HG02798 (cell line): ENCODE results near the gene TSFM.
A peak's percentile ranks its signal among the peaks of the same experiment; 100 is the strongest.

Experiments used
- ATAC-seq: cut with Tn5 transposase; IDR thresholded peaks from one replicate; pipeline ENCODE4 v1.9.1; 2021; ENCODE audit warnings: mild to moderate bottlenecking; ENCODE audit not compliant: unreplicated experiment, poor library complexity

Gene TSFM

DNA sequence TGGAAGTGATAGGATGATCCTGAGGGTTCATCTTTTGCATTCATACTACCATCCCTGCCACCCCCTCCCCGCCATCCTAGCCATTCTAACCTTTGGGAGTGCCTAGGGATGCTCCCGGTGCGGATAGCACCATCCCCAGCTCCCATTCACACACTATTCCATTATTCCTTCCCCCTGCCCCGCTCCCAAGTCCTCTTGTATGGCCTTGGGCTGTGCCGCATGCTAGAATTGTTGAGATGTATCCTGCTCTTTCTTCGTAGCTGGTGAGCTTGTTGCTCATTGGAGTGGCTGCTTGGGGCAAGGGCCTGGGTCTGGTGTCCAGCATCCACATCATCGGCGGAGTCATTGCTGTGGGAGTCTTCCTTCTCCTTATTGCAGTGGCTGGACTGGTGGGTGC lies 37.1 kb upstream of the TSFM start:
- ATAC-seq = no peak

DNA sequence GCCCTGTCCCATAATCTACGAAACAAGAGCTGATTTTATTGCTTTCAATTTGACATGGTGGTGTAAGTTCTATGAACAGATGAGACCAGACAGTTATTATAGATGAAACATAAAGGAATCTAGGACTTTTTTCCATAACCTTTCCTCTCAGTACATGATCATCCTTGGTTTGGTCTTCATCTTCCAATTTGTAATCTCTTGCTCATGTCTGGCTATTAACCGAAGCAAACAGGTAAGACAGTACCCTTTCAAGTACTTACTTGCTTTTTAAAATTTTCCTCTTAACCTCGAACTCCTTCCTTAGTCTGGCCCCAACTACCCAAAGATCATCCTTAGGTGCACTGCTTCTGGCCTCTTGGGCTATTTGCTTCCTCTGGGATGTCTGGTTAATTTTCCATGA lies 36.6 kb upstream of the TSFM start:
- ATAC-seq = no peak

DNA sequence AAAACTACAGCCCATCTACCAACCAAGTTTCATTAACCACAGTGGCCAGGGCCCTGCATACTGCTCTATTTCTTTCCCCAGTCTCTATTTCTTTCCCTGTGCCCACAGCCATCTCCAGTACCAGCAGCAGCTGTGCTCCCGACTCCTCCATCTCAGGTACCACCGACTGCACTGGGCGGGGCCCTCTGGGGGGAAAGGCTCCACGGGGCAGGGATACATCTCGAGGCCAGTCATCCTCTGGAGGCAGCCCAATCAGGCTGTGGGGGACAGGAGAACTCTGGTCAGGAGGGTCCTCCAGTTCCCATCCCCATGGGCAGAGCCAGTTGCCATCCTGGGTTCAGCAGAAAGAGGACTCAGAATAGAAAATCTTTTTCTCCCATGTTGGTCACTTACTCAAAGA lies 33.5 kb upstream of the TSFM start:
- no peak for ATAC-seq

DNA sequence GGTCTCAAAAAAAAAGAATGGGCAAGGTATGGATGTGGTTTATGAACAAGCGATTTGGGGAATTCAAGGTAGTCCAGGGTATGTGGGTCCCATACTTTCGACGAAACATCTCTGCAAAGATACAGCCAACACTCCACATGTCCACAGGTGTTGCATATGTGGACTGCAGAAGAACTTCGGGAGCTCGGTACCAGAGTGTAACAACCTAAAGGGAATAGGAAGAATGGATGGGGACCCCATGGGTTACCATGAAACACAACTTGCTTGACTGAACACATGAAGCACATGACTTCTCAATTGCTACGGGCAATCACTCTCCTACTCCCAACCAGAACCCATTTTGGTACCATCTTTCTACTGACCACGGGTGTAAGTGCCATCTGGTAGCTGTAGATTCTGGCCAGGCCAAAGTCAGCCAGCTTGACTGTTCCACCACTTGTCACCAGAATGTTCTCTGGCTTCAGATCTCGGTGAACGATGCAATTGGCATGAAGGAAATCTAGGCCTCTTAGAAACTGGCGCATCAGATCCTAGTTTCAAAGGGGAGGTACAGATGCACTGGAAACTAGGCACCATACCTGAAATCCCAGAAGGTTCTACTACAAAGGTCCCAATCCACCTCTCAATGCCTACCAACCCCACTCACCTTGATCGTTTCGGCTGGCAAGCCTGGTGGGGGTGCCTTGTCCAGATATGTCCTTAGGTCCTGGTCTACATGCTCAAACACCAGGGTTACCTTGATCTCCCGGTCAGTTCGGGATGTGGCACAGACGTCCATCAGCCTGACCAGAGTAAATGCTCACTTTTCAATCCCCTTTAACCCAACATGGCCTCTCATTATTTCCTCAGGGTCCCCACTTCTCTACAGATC lies 31.8 kb upstream of the TSFM start:
- ATAC-seq = no peak

DNA sequence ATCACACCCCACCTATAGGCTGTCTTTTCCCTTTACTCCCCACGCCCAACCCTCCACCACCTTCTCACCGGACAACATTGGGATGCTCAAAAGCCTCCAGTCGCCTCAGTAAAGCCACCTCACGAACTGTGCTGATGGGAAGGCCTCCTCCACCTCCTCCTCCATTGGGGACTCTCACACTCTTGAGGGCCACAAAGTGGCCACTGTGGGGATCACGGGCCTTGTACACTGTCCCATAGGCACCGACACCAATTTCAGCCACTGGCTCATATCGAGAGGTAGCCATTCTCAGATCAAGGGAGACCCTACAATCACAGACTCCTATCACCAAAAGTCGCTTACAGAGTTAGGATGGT lies 31.2 kb upstream of the TSFM start:
- ATAC-seq = no peak

DNA sequence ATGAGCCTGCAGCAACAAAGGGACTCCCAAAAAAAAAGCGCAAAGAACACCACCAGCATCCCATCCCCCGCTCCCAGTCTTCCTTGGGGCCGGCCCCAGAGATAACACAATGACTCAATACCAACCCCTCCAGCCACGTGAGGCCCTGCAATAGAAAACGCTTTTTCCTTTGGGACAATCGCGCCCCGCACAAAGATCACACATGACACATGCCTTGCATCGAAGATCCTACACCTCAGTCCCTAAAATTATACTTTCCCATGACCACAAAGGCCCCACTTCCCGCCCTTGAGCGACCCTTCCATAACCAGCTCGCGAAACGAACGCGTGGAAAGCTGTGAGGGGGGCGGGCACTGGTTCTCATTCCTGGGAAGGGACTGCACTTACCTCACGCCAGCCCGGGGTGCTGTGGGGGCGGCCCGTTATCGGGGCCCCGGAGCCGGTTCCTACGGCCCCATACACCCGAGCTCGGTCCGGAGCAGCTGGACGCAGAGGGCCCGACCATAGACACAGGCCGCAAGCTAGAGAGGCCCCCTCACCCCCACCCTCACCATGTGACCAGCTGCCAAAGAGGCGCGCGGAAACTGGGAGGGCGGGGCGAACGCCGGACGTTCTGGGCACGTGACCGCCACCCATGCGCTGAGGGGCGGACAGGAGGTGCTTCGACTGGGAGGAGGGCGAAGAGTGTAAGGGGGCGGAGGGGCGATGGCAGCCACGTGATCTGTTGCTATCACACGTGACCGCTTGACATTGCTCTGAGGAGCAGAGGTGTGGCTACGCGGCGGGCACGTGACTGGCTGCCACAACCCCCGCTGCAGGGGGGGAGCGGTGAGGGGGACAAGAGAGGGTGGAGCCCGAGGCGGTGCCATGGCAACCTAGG lies 30.6 kb upstream of the TSFM start, which contains the start of gene CDK4:
Gene CDK4, minus strand, starts transcription at position 523 of the 880 bp plus-strand sequence. CDS start 593 bp downstream, outside the sequence.
- ATAC-seq = peak; percentile 76

DNA sequence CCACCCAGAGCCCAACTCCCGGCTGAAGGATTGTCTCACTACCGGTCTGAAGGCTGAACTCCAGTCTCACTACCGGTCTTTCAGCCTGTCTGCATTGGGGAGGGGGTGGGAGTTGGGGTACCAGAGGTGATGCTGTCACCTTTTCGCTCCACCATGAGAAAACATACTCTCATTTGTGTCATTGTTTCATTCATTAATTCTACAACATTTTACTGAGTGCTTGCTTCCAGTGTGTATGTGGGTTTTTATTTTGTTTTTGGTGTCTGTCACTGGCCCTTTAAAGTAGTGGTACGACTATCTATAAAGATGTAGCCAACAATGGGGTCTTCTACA lies 30.0 kb upstream of the TSFM start:
- no peak for ATAC-seq

DNA sequence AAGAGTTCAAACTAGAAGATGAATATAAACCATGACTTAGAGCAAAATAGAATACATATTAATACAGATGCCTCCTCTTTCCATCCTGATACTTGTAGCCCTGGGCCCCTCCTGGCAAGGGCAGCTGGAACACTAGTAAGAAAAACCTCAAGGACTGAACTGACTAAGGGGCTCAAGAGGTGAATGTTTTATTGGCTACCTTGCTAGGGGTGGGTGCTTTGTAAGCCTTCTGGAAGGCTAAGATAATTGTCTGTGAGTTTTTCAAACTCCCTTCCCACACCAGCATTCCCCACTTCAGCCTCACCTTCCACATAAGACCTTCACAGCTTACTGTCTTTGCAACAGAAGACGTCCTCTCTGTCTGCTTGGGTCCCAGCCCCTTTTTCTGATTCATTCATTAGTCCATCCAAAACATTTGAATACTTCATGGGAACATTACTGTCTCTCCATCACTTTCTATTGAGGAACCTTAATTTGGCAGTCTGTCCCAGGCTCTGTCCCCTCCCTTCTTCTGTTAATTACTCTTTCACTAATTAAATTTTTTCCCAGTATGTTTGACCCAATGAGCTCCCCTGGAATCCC lies 28.7 kb upstream of the TSFM start:
- ATAC-seq = no peak

DNA sequence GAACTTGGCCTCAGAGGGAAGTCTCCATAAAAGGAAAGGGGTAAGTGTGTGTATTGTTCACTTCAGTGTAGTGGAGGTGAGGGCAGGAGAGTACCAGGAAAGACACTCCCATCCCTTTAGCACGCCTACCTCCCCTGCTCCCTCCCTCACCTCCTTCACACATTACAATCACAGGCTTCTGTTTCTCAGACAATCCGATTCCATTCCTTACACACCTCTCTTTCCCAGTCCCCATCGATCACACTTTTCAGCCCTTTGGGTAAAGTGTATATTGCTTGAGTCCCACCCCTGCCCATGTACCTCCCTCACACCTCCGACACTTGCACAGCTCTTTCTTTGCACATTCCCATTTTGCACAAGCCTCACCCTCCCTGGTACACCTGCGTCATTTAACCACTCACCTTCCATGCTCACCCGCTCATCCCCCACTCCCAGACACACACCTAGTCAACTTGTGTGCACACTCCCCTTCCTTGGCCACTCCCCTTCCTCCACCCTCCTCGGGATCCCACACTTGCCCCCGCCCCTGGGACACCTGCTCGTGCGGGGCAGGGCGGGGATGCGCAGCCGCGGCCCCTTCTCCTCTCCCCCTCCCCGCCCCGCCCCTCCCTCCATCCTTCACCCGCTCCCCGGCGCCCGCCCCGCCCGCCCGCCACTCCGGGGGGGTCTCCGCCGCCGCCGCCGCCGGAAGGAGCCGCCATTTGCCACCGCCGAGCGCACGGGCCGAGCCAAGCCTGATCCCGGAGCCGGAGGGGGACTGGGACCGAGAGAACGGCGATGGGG lies 28.0 kb upstream of the TSFM start, which contains the start of gene MARCHF9:
Gene MARCHF9, plus strand, starts transcription at position 693 of the 783 bp plus-strand sequence. CDS start 426 bp downstream, outside the sequence.
- ATAC-seq = peak; percentile 40

DNA sequence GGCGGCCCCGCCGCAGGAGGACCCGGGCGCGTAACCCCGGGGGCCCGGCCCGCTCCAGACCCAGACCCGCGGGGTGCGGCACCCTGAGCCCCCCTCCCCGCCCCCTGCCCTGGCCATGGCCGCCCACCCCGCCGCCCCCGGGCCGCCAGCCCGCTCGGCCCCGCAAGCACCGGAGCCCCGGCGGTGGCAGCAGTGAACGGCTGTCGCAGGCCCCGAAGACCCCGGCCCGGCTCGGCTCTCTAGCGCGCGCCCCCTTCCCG lies 27.5 kb upstream of the TSFM start:
- ATAC-seq = no peak

DNA sequence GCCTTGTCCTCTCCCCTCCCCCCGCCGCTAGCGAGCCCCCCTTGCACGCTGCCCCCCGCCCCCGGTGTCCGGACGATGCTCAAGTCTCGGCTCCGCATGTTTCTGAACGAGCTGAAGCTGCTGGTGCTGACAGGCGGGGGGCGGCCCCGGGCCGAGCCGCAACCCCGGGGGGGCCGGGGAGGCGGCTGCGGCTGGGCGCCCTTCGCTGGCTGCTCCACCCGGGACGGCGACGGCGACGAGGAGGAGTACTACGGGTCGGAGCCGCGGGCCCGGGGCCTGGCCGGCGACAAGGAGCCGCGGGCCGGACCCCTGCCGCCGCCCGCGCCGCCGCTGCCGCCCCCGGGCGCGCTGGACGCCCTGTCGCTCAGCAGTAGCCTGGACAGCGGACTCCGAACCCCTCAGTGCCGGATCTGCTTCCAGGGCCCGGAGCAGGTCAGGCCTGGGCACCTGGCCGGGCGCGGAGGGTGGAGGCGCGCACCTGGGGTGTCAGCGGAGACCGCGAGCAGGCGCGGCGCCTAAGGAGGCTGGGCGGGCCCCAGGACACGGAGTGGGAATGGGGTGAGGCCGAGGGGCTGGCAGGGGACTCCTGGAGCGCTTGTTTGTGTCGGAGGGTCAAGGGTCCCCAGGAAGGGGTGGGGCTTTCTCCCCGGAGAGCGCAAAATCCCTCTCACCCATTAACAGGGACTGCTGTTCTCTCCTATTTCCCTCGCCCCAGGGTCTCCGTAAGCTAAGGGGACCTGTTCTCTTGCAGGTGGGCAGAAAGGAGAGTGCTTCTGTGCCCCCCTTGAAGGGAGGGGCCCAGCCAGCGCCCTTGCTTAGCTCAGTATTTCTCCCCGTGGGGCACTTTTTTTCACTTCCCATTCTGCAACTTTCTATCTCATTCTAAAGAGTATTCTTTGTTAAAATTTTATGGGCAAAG lies 26.9 kb upstream of the TSFM start:
- no peak for ATAC-seq

DNA sequence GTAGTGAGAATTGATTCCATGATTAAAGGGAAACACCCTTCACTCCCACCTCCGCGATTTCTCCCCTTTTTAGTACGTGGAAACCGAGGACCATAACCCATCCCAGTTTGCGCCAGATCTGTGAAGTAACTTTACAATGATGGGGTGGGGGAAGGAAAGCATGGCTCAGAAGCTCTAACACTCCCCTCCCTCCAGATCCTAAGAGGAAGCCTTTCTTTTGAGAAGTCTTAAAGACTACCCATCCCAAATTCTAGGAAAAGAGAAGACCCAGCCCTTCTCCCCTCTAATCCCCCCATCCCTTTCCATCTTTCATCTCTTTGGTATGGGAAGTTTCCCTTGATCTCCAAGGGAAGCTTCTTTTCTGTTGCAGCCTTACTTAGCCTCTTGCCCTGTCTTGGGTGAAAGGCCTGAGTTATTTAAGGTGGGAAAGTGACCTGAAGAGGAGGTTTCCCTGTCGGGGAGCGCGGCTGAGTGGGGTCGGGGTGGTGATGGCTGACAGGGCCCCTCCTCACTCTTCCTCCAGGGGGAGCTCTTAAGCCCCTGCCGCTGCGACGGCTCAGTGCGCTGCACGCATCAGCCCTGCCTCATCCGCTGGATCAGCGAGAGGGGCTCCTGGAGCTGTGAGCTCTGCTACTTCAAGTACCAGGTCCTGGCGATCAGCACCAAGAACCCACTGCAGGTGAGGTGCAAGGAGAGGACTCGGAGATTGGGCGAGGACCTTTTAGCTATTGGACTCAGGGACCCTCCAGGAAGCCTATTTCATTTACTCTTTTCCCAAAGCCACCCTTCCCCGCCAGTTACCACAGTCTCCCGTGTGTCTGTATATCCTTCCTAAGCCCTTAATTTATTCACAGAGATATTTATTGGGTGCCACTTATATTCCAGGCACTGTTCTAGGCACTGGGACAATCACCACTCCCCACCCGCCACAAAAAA lies 25.9 kb upstream of the TSFM start:
- peak; percentile 19 for ATAC-seq

DNA sequence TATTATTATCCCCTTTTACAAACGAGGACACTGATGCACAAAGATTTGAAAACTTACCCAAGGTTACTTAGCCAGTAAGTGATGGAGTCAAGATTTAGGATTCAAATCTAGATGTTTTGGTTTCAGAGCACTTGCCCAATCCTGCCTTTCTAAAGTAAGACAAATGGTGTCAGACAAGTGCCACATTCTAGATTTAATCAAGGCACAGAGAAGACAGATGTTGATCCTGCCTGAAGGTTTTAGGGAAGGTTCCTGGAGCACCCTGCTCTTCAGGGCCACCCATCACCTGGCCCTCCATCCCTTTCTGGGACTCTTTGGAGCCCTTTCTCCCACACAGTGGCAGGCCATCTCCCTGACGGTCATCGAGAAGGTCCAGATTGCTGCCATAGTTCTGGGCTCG lies 24.8 kb upstream of the TSFM start:
- no peak for ATAC-seq

DNA sequence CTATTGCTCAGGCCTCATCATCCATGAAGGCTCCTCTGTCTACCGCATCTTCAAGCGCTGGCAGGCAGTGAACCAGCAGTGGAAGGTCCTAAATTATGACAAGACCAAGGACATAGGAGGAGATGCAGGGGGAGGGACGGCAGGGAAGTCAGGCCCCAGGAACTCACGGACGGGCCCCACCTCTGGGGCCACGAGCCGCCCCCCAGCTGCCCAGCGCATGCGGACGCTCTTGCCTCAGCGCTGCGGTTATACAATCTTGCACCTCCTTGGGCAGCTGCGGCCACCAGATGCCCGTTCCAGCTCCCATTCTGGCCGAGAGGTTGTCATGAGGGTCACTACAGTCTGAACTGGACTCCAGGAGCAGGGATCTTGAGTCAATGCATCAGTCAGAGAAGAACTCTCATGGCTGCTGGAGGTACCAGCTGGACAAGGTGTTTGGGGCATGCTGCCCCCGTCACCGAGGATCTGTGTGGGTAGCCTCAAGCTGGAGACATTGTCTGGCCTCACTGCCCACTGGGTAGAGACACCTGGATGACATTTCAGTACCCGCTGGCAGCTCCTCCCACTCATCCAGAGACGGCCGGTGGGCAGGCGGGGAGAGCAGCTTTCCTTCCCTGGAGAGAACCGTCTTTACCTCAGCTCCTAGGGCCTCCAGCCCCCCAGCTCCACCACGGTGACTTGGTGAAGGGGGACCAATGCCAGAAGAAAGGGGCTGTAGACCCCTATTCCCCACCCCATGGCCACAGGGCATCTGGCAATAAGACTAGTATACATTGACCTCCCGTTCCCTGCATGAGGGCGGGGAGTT lies 23.8 kb upstream of the TSFM start:
- no peak for ATAC-seq

DNA sequence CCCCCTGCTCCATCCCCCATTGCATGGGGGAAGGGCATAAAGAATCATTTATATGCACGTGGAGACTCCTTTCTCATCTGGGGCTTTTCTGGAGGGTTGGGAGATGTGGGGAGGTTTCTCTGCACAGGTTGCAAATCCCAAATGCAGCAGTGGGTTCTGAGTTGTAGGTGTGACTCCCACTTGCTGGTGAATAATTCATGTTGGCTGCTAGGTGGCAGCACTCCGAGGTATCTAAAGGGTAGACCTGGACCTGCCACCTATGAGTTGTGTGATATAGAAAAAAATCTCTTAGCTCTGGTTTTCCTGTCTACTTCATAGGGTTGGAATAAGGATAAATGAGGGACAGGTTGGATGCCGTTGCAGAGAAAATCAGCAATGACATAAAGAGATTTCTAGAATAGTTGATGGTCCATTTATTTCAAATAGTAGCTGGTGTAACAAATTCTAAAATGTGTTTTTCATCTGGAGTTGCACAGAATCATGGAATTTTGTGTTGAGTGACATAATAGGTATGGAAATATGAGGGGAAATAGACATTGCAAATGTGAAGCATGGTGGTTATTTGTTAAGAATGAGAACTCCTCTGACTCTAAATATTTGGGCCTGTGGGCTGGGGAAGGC lies 23.1 kb upstream of the TSFM start:
- ATAC-seq = no peak

DNA sequence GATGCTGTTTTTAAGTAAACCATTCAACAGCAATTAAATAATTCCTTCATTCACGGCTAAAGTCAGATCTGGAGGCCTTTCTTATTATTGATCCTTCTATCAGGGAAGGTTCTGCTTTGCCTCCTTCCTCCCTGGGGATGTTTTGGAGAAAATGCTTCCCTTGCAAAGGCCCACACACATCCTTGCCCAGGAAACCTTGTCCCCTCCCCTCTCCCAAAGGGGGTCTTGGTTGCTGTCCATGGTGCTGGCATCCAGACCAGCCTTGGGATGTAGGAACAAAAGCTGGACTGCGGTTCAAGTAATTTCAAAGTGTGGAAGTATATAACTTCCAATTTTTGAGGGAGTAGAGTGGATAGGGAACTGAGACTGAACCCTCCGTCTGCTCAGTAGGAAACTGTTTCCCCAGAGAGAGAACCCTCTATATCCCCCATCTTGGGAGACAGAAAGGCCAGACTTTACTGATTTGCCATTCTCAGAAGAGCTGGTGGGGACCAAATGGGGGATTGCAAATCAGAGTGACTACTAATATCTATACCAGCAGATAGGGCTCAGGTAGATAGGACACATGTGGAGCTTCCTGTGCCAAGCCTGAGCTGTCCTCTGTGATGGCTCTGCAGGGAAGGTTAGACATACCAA lies 22.1 kb upstream of the TSFM start:
- ATAC-seq = no peak
